HG03025 (cell line): ENCODE results near the gene ADCY7.

Experiments used
- ATAC-seq: cut with Tn5 transposase; IDR thresholded peaks from one replicate; pipeline ENCODE4 v1.9.1; 2021; ENCODE audit warnings: mild to moderate bottlenecking, moderate library complexity; ENCODE audit not compliant: unreplicated experiment, low FRiP score

ADCY7 gene

GRCh38 chr16:50265716-50266336 lies 525 bp upstream of the ADCY7 start:
- ATAC-seq = no peak

- no peak for ATAC-seq
These were observed 840 bp downstream of the ADCY7 start for GRCh38 chr16:50267151-50267631.

DNA sequence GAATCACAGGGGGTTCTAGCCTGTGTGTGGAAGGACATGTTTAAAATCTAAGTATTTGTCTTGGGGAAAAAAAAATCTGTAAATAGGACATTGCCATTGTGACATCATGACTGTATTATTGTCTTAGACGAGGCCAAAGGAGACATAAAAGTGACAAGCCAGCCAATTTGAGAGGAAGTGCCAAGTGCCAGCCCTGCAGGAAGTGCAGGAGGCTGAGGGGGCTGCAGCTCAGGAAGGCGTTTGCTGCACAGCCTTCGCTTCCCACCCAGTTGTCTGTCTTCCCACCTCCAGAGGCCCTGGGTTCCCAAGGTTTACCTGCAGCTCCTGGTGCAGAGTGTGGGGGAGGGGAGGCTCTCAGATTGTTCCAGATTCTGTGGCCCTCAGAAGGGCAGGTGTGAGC lies 1.3 kb downstream of the ADCY7 start:
- ATAC-seq = no peak

DNA sequence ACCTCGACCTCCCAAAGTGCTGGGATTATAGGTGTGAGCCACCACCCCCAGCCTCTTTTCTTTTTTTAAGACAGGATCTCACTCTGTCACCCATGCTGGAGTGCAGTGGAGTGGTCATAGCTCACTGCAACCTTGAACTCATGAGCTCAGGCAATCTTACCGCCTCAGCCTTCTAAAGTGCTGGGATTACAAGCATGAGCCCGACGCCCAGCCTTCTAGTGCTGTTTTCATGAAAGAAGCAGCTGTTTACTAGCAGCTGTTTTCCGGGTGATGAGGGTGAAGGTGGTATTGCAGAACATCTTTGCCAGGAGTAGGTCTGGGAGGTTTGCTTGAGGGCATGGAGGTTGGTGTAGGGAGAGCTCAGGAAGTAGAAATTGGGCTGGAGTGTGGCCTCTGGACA lies 2.0 kb downstream of the ADCY7 start:
- no peak for ATAC-seq

DNA sequence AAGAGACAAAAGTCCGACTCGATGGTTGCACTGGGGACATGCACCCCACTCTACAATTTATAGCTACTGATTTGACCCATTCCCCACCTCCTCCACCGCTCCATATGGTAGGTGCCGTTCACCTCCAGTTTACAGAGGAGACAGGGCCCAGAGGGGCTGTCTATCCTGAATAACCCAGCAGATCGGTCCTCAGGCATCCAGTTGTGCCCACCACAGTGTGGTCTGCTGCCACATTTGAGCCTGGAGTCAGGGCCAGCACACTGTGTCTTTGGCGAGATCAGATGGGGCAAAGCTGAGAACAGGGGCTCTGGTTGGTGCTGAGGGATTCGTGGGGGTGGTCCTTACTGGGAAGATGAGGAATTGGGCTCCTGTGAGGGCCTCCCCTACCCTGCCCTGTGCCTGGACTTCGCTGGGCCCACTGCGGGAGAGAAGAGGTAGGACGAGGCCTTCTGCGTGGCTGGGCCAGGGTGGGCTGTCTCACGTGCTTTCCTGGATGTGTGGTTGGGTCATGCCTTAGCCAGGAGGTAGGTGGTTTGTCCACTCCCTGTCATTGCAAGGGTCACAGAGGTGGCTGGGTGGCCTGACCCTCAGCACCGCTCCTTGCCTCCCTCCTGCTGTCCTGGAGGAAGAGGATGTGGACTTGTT lies 2.8 kb downstream of the ADCY7 start:
- ATAC-seq = no peak

DNA sequence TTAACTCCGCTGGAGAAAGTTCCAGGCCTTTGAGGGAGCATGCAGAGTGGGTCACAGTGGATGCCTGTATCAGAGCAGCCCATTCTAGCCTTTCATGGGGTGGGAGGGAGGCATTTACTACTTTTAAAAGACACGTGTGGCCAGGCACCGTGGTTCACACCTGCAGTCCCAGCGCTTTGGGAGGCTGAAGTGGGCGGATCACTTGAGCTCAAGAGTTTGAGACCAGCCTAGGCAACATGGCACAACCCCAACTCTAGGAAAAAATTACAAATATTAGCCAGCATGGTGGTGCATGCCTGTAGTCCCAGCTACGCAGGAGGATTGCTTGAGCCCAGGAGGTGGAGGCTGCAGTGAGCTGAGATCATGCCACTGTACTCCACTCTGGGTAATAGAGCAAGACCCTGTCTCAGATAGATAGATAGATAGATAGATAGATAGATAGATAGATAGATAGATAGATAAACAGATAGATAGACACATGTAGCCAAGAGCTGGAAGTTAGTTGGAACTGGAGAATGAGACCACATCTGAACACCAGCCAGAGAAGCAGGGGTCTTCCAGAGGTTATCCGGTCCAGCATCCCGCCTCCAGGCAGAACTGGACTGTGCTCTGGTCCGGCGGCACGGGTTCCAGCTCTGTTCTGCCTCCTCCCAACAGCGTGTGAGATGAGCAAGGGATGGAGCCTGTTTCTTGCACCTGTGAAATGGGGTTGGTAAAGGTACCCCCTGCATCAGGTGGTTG lies 3.6 kb downstream of the ADCY7 start:
- no peak for ATAC-seq

DNA sequence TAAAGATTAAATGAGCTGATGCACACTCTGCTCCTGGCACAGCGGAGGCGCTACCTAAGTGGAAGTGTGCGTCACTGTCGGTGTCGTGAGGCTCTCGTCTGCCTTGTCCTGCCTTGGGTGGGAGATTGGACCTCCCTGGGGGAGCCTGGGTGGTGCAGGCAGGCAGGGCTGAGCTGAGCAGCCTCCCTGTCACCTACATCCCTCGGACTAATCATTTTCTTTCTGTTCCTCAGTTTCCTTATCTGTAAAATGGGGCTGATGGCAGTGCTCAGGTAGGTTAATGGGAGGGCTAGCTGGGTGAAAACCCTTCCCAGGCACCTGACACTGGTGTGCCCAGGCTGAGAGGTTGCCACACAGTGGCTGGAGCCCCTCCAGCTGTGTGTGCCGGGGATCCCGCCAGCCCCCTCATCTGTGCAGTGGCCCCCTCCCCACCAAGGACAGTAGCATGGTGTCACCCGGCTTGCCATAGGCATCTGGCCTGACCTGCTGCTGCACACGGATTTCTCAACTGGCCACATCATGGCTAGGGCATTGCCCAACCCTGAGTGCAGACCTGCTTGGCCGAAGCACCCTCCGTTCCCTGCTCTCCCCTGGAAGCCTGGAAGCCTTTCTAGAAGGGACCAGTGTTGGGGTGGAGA lies 4.3 kb downstream of the ADCY7 start:
- ATAC-seq = no peak

GRCh38 chr16:50271148-50272041 lies 5.0 kb downstream of the ADCY7 start:
- ATAC-seq = no peak

GRCh38 chr16:50272111-50272571 lies 5.8 kb downstream of the ADCY7 start:
- ATAC-seq = no peak

- no peak for ATAC-seq
These were observed 6.5 kb downstream of the ADCY7 start for GRCh38 chr16:50272687-50273381.

GRCh38 chr16:50273382-50273690 lies 7.0 kb downstream of the ADCY7 start:
- ATAC-seq = no peak

DNA sequence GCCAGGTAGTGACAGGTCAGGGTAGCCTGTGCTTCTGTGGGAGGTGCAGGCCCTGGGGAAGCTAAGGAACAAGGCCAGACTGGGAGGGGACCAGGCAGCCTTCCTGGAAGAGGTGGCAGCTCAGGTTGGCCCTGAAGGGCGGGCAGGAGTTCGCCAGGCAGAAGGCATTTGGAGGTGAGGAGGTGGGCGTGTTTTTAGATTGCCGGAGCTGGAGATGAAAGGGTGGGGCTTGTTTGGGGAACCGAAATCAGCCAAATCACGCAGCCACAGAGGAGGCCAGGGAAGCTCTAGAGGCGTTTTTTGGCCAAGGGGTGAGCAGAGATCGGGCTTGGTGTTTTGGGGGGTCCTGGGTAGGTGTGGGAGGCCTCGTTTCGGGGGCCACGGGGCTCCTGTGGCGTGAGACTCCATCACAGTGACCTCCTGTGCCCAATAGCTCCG lies 7.6 kb downstream of the ADCY7 start:
- peak; percentile 59 for ATAC-seq

- ATAC-seq = peak; percentile 28
These were observed 8.2 kb downstream of the ADCY7 start for GRCh38 chr16:50274326-50275097.

DNA sequence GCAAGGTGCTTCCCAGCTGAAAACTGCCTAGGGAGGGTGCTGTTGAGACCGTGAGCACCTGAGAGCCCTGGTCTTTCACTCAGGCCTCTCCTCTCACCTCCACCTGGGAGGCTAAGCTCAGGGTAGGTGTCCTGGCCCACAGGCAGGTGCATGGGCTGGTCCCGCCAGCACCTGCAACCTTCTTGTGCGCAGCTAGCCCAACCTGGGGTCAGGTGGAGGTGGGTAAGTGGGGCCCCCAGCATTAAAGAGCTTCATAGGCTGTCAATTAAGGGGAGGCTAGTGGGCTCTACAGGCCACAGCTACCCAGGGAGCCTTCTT lies 8.7 kb downstream of the ADCY7 start:
- no peak for ATAC-seq

DNA sequence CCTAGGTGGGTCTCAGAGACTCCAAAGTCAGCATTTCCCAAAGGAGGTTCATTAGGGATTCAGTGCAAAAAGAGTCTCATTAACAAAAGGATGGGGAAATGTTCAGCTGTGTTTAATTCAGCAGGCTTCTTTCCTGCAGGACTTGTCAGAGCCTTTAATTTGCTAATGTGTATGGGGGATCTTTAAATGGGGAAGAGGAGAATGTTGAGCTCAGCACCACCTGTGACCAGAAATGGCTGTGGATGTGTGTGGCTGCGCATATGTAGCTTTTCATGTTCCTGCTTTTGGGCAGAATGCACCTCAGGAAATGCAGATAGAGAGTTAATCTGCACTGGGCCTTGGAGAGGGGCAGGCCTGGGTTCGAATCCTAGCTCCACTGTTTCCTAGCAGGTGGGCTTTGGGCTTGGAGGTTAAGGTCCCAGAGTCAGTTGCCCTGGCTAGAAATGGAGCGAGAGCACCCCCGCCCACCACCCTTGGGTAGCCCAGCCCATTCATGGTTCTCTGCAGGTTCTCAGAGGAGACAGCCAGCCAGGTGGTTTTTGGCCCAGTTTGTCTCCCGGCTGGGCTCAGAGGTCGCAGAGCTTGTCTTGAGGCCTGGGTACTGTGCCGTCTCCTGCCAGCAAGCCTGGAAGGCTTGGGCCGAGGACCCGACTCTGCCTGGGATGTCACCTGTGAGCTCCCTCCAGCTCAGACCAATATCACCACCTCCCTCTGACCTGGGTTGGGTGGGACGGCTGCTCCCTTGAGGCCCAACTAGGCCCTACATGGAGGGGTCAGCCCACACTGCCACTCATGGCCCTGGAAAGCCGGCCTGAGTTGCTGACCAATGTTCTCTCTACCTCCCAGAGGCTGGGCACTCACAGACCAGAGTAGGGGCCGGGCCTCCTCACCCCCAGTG lies 9.3 kb downstream of the ADCY7 start:
- no peak for ATAC-seq

DNA sequence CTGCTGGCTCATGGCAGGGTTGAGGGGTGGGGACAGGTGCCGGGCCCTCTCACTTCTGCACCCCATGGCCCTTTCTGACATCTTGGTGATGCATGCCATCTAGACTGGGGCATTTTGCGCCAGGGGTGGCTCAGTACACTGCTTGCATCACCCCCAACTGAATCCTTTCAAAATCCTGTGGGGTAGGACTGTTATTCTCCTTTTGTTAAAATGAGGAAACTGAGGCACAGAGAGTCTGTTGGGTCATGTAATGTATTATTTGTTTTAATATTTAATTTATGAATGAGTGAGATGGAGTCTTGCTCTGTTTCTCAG lies 9.9 kb downstream of the ADCY7 start:
- no peak for ATAC-seq

GRCh38 chr16:50276801-50277555 lies 10.6 kb downstream of the ADCY7 start:
- no peak for ATAC-seq

GRCh38 chr16:50278251-50278650 lies 11.9 kb downstream of the ADCY7 start:
- ATAC-seq = no peak
